Measurements from ENCODE around the gene RNF144A. TPM values are rescaled to one million over a fixed set of nuclear protein-coding genes. Genes with fewer than 3 reads are reported as not detected.

The RNF144A gene
- total and polyA plus RNA-seq, 2 experiments from 2014 or later: 5.4 to 10.1 TPM

DNA sequence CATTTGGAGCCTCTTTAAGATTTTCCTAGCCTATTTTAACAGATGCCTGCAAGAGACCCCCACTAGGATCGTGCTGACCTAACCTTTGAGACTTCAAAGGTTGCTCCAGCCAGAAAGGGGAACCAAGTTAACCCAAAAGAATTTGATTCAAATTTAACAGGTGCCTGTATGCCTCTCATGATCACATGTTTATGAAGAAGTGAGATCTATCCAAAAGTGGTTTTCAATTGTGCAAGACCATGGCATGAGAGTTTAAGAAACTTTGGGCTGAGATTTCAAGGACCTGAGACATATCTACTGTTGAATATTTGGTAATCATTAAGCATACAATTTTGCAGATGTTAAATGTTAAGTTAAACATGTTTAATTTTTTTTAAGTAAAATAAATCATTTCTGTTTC is 40.9 kb upstream of the RNF144A start:
- WGBS (ENCODE audit: low lambda C conversion rate, missing lambda C conversion rate): 90% methylated on average over 1 of the region's 1 CpG
- Histone ChIP-seq H3K9me2 (replicated peaks; ENCODE audit: insufficient read depth) (no peaks in the 10 kb centered on the region), H3K27ac (no peak overlapping the region), H3K9me3 (ENCODE audit: low read depth) (peaks cover 7% of the 10 kb centered on the region), H3K79me2 (no peaks in the 10 kb centered on the region), H3K4me1 (ENCODE audit: insufficient read depth) (no peaks in the 10 kb centered on the region), H3K4me3 (no peak overlapping the region), H4K20me1 (ENCODE audit: insufficient read depth, poor library complexity, severe bottlenecking) (no peaks in the 10 kb centered on the region), H3K4me2 (no peak overlapping the region), H3K27me3 (no peaks in the 10 kb centered on the region), H2AFZ (no peak overlapping the region), H3K36me3 (replicated peaks; ENCODE audit: insufficient read depth, low read depth) (no peaks in the 10 kb centered on the region)
- TF ChIP-seq, protein P1, sequence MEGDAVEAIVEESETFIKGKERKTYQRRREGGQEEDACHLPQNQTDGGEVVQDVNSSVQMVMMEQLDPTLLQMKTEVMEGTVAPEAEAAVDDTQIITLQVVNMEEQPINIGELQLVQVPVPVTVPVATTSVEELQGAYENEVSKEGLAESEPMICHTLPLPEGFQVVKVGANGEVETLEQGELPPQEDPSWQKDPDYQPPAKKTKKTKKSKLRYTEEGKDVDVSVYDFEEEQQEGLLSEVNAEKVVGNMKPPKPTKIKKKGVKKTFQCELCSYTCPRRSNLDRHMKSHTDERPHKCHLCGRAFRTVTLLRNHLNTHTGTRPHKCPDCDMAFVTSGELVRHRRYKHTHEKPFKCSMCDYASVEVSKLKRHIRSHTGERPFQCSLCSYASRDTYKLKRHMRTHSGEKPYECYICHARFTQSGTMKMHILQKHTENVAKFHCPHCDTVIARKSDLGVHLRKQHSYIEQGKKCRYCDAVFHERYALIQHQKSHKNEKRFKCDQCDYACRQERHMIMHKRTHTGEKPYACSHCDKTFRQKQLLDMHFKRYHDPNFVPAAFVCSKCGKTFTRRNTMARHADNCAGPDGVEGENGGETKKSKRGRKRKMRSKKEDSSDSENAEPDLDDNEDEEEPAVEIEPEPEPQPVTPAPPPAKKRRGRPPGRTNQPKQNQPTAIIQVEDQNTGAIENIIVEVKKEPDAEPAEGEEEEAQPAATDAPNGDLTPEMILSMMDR (IDR thresholded peaks at IDR 0.05; ENCODE audit: poor library complexity): no peak
- TF ChIP-seq EZH2 (IDR thresholded peaks at IDR 0.05; ENCODE audit: borderline replicate concordance) (no peak), EZH2phosphoT487 (IDR thresholded peaks at IDR 0.05; ENCODE audit: low read depth, severe bottlenecking, unreplicated experiment) (no peak)
- no peak for DNase-seq (ENCODE audit: low spot score)

DNA sequence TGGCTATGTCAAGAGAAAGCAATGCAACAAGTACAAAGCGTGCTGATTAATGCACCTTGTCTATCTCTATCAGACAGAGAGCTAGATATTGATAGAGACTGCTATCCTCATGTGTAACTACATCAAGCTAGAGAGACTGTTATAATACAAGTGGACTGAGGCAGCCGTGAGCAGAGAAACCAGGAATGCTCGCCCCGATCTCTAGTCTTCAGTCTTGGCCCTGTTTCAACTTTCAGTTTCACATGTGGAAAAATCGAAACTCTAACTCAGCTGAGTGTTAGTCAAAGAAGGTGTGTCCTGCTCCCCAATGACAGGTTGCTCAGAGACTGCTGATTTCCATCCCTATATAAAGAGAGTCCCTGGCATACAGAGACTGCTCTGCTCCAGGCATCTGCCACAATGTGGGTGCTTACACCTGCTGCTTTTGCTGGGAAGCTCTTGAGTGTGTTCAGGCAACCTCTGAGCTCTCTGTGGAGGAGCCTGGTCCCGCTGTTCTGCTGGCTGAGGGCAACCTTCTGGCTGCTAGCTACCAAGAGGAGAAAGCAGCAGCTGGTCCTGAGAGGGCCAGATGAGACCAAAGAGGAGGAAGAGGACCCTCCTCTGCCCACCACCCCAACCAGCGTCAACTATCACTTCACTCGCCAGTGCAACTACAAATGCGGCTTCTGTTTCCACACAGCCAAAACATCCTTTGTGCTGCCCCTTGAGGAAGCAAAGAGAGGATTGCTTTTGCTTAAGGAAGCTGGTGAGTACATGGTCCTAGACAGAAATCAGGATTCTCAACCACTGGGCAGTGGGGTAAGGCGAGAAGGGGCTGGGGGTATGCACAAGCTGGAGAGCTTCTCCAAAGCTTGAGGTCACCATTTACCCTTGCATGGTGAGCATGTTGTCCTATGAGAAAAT is 39.6 kb upstream of the RNF144A start, which contains the start of gene RSAD2:
Gene RSAD2, plus strand, starts transcription at position 376 of the 903 bp plus-strand sequence. Its CDS starts 24 bp downstream, at position 400.
- Histone ChIP-seq H3K9me2 (replicated peaks; ENCODE audit: insufficient read depth) (no peaks in the 10 kb centered on the region), H4K20me1 (ENCODE audit: insufficient read depth, poor library complexity, severe bottlenecking) (no peaks in the 10 kb centered on the region), H3K27me3 (no peaks in the 10 kb centered on the region), H3K4me1 (ENCODE audit: insufficient read depth) (no peaks in the 10 kb centered on the region), H3K27ac (no peak within 1 kb of the TSS), H3K9me3 (ENCODE audit: low read depth) (peaks cover 7% of the 10 kb centered on the region), H3K79me2 (no peaks in the 10 kb centered on the region), H3K36me3 (replicated peaks; ENCODE audit: insufficient read depth, low read depth) (no peaks in the 10 kb centered on the region), H3K4me3 (no peak within 1 kb of the TSS), H3K4me2 (peak within 1 kb of the TSS; percentile 65), H2AFZ (no peak within 1 kb of the TSS)
- DNase-seq (ENCODE audit: low spot score): peak; percentile 49
- TF ChIP-seq, protein P1 (IDR thresholded peaks at IDR 0.05; ENCODE audit: poor library complexity): no peak
- TF ChIP-seq EZH2 (IDR thresholded peaks at IDR 0.05; ENCODE audit: borderline replicate concordance) (no peak), EZH2phosphoT487 (IDR thresholded peaks at IDR 0.05; ENCODE audit: low read depth, severe bottlenecking, unreplicated experiment) (no peak)
- 86% methylated on average over 10 of the region's 10 CpGs for WGBS (ENCODE audit: low lambda C conversion rate, missing lambda C conversion rate)

DNA sequence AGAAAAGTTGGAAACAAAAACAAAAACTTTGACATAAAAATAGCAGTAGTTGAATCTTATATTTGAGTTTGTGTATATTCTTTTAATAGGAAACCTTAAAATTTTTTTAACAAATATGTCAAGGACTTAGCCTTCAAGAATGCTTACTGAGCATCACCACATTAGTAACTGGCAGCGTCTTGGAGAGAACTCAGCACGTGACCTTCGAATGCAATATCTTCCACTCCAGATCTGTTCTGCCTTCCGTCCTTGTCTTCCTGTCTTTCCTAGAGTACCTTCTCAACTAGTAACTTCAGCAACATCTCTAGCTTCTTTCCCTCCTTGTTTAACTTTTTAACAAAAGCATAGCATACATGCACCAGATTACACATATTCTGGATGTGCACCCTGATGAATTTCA is 38.7 kb upstream of the RNF144A start:
- Histone ChIP-seq H4K20me1 (ENCODE audit: insufficient read depth, poor library complexity, severe bottlenecking) (no peaks in the 10 kb centered on the region), H3K4me2 (no peak overlapping the region), H3K79me2 (no peaks in the 10 kb centered on the region), H2AFZ (no peak overlapping the region), H3K9me3 (ENCODE audit: low read depth) (peaks cover 7% of the 10 kb centered on the region), H3K27ac (no peak overlapping the region), H3K27me3 (no peaks in the 10 kb centered on the region), H3K4me1 (ENCODE audit: insufficient read depth) (no peaks in the 10 kb centered on the region), H3K9me2 (replicated peaks; ENCODE audit: insufficient read depth) (no peaks in the 10 kb centered on the region), H3K36me3 (replicated peaks; ENCODE audit: insufficient read depth, low read depth) (no peaks in the 10 kb centered on the region), H3K4me3 (no peak overlapping the region)
- TF ChIP-seq, protein P1 (IDR thresholded peaks at IDR 0.05; ENCODE audit: poor library complexity): no peak
- TF ChIP-seq EZH2phosphoT487 (IDR thresholded peaks at IDR 0.05; ENCODE audit: low read depth, severe bottlenecking, unreplicated experiment) (no peak), EZH2 (IDR thresholded peaks at IDR 0.05; ENCODE audit: borderline replicate concordance) (no peak)
- DNase-seq (ENCODE audit: low spot score): no peak
- WGBS (ENCODE audit: low lambda C conversion rate, missing lambda C conversion rate): 98% methylated on average over 4 of the region's 4 CpGs
